ENCODE data around the gene PTTG2. TPM values are rescaled to one million over a fixed set of nuclear protein-coding genes. Genes with fewer than 3 reads are reported as not detected.
A peak's percentile ranks its signal among the peaks of the same experiment; 100 is the strongest.

The PTTG2 gene
- total RNA-seq, 4 donors from 2014 or later = 0.90 to 4.1 TPM; not detected in 2

GRCh38 chr4:37991623-37992410, 31.6 kb downstream of the PTTG2 start:
- H3K4me1 ChIP-seq = peaks cover 5 to 13% of the 10 kb centered on the region in 2 donors
- intact Hi-C loops (cut with DNase I; ENCODE audit: low total_unique reads) = no loop called here

GRCh38 chr4:37993806-37994205, 33.6 kb downstream of the PTTG2 start:
- peak in 1 of 2 donors; percentile 47 for DNase-seq
- TF ChIP-seq CTCF (IDR thresholded peaks at IDR 0.05) = peak in 1 of 4 experiments; percentile 3
- no peak for TF ChIP-seq POLR2A (IDR thresholded peaks at IDR 0.05)
- no peaks in the 10 kb centered on the region for H3K9me3 ChIP-seq
- peak overlapping the region; percentile 80 to 99 for H3K27ac ChIP-seq
- H3K36me3 ChIP-seq = no peaks in the 10 kb centered on the region
- H3K4me3 ChIP-seq = no peak overlapping the region
- H3K27me3 ChIP-seq = no peaks in the 10 kb centered on the region
- peaks cover 7 to 17% of the 10 kb centered on the region in 2 donors for H3K4me1 ChIP-seq
- intact Hi-C loops (cut with DNase I; ENCODE audit: low total_unique reads) = no loop called here

More at GRCh38 chr4:37991623-37992410, 31.6 kb downstream of the PTTG2 start:
- H3K27ac ChIP-seq = peak overlapping the region; percentile 80 to 99
- no peaks in the 10 kb centered on the region for H3K27me3 ChIP-seq
- DNase-seq = no peak
- no peak for TF ChIP-seq POLR2A (IDR thresholded peaks at IDR 0.05)
- no peak for TF ChIP-seq CTCF (IDR thresholded peaks at IDR 0.05)
- no peaks in the 10 kb centered on the region for H3K9me3 ChIP-seq
- no peak overlapping the region for H3K4me3 ChIP-seq
- no peaks in the 10 kb centered on the region for H3K36me3 ChIP-seq

GRCh38 chr4:37994569-37994968, 34.4 kb downstream of the PTTG2 start:
- intact Hi-C loops (cut with DNase I; ENCODE audit: low total_unique reads) = no loop called here
- peaks cover 7 to 10% of the 10 kb centered on the region in 2 donors for H3K4me1 ChIP-seq
- TF ChIP-seq POLR2A (IDR thresholded peaks at IDR 0.05) = no peak
- TF ChIP-seq CTCF (IDR thresholded peaks at IDR 0.05) = no peak
- H3K9me3 ChIP-seq = no peaks in the 10 kb centered on the region
- H3K27me3 ChIP-seq = no peaks in the 10 kb centered on the region
- H3K27ac ChIP-seq = peak overlapping the region; percentile 80 to 99
- H3K4me3 ChIP-seq = no peak overlapping the region
- no peaks in the 10 kb centered on the region for H3K36me3 ChIP-seq
- no peak for DNase-seq

- H3K4me3 ChIP-seq = no peak overlapping the region
- peaks cover 4 to 9% of the 10 kb centered on the region in 2 donors for H3K4me1 ChIP-seq
- intact Hi-C loops (cut with DNase I; ENCODE audit: low total_unique reads) = no loop called here
- peak overlapping the region; percentile 80 to 99 for H3K27ac ChIP-seq
- no peaks in the 10 kb centered on the region for H3K36me3 ChIP-seq
- H3K27me3 ChIP-seq = no peaks in the 10 kb centered on the region
- TF ChIP-seq POLR2A (IDR thresholded peaks at IDR 0.05) (no peak), CTCF (IDR thresholded peaks at IDR 0.05) (no peak)
- no peak for DNase-seq
- H3K9me3 ChIP-seq = no peaks in the 10 kb centered on the region
Observed at GRCh38 chr4:37995299-37995821, 35.2 kb downstream of the PTTG2 start.

Measured in uterus (tissue), 4 donors.